ENCODE results near the gene G6PC2.
"Not testable (repeated sequence)": the region's sequence is repeated elsewhere in the genome, so short reads cannot be mapped to it uniquely, and the experiment has no call there.

The G6PC2 gene

GRCh38 chr2:168855601-168856000 is 45.5 kb upstream of the G6PC2 start:
- Histone ChIP-seq H3K4me3 (replicated peaks; ENCODE audit: low read depth, low read length) (no peak overlapping the region), H3K36me3 (ENCODE audit: control insufficient read depth, insufficient read depth, low read length) (no peaks in the 10 kb centered on the region), H3K27me3 (replicated peaks; ENCODE audit: control insufficient read depth, insufficient read depth, low read length) (no peaks in the 10 kb centered on the region)
- no peak for DNase-seq (ENCODE audit: extremely low read depth, insufficient read length)
- TF ChIP-seq CTCF (IDR thresholded peaks at IDR 0.05; ENCODE audit: insufficient read depth, low read length, poor library complexity, severe bottlenecking) = no peak

- Histone ChIP-seq H3K27me3 (replicated peaks; ENCODE audit: control insufficient read depth, insufficient read depth, low read length) (no peaks in the 10 kb centered on the region), H3K36me3 (ENCODE audit: control insufficient read depth, insufficient read depth, low read length) (no peaks in the 10 kb centered on the region), H3K4me3 (replicated peaks; ENCODE audit: low read depth, low read length) (no peak overlapping the region)
- TF ChIP-seq CTCF (IDR thresholded peaks at IDR 0.05; ENCODE audit: insufficient read depth, low read length, poor library complexity, severe bottlenecking) = no peak
- no peak for DNase-seq (ENCODE audit: extremely low read depth, insufficient read length)
These were observed 42.9 kb upstream of the G6PC2 start for GRCh38 chr2:168858146-168858545.

- not testable (repeated sequence) for DNase-seq (ENCODE audit: extremely low read depth, insufficient read length); H3K36me3 ChIP-seq (ENCODE audit: control insufficient read depth, insufficient read depth, low read length); H3K27me3 ChIP-seq (replicated peaks; ENCODE audit: control insufficient read depth, insufficient read depth, low read length); H3K4me3 ChIP-seq (replicated peaks; ENCODE audit: low read depth, low read length)
These were observed 33.9 kb upstream of the G6PC2 start for GRCh38 chr2:168867164-168867563.

GRCh38 chr2:168870369-168870768 is 30.7 kb upstream of the G6PC2 start:
- DNase-seq (ENCODE audit: extremely low read depth, insufficient read length); H3K36me3 ChIP-seq (ENCODE audit: control insufficient read depth, insufficient read depth, low read length): not testable (repeated sequence)

GRCh38 chr2:168870824-168871223 is 30.3 kb upstream of the G6PC2 start:
- DNase-seq (ENCODE audit: extremely low read depth, insufficient read length); H3K4me3 ChIP-seq (replicated peaks; ENCODE audit: low read depth, low read length); H3K27me3 ChIP-seq (replicated peaks; ENCODE audit: control insufficient read depth, insufficient read depth, low read length); H3K36me3 ChIP-seq (ENCODE audit: control insufficient read depth, insufficient read depth, low read length): not testable (repeated sequence)

More at GRCh38 chr2:168870369-168870768, 30.7 kb upstream of the G6PC2 start:
- H3K27me3 ChIP-seq (replicated peaks; ENCODE audit: control insufficient read depth, insufficient read depth, low read length); H3K4me3 ChIP-seq (replicated peaks; ENCODE audit: low read depth, low read length): not testable (repeated sequence)

- Histone ChIP-seq H3K27me3 (replicated peaks; ENCODE audit: control insufficient read depth, insufficient read depth, low read length) (no peaks in the 10 kb centered on the region), H3K36me3 (ENCODE audit: control insufficient read depth, insufficient read depth, low read length) (no peaks in the 10 kb centered on the region; the same call in 1 of the 2 replicates), H3K4me3 (replicated peaks; ENCODE audit: low read depth, low read length) (no peak overlapping the region)
- TF ChIP-seq CTCF (IDR thresholded peaks at IDR 0.05; ENCODE audit: insufficient read depth, low read length, poor library complexity, severe bottlenecking) = no peak
- DNase-seq (ENCODE audit: extremely low read depth, insufficient read length) = no peak
These were observed 26.6 kb upstream of the G6PC2 start for GRCh38 chr2:168874368-168875054.

GRCh38 chr2:168882163-168882562 is 18.9 kb upstream of the G6PC2 start:
- not testable (repeated sequence) for DNase-seq (ENCODE audit: extremely low read depth, insufficient read length); H3K4me3 ChIP-seq (replicated peaks; ENCODE audit: low read depth, low read length); H3K36me3 ChIP-seq (ENCODE audit: control insufficient read depth, insufficient read depth, low read length); H3K27me3 ChIP-seq (replicated peaks; ENCODE audit: control insufficient read depth, insufficient read depth, low read length)

- DNase-seq (ENCODE audit: extremely low read depth, insufficient read length) = no peak
- no peaks in the 10 kb centered on the region for H3K27me3 ChIP-seq (replicated peaks; ENCODE audit: control insufficient read depth, insufficient read depth, low read length)
- H3K36me3 ChIP-seq (ENCODE audit: control insufficient read depth, insufficient read depth, low read length) = no peaks in the 10 kb centered on the region; the same call in 1 of the 2 replicates
- no peak overlapping the region for H3K4me3 ChIP-seq (replicated peaks; ENCODE audit: low read depth, low read length)
- no peak for TF ChIP-seq CTCF (IDR thresholded peaks at IDR 0.05; ENCODE audit: insufficient read depth, low read length, poor library complexity, severe bottlenecking)
These were observed 16.1 kb upstream of the G6PC2 start for GRCh38 chr2:168884975-168885374.
